Bladder microvascular endothelial cell (primary cell): Measurements from ENCODE around the gene OR6A2. TPM values are rescaled to one million over a fixed set of nuclear protein-coding genes. Genes with fewer than 3 reads are reported as not detected.

ENCODE experiments used
- total RNA-seq: library from RNA; depleted of rRNA; stranded (reverse); fragments of >200 nt; gene quantifications from 2 replicates; pipeline ENCODE4 v1.2.3, GENCODE V29; 2014

The OR6A2 gene
- total RNA-seq, result 0.16 and 0.38 TPM in 2 replicates

GRCh38 chr11:6799402-6799801 is at the start of gene OR6A2:
OR6A2 (minus strand) TSS chr11:6799689; CDS start chr11:6795708, 3,981 bp downstream.

GRCh38 chr11:6845383-6845782 is 45.9 kb upstream of the OR6A2 start, which contains the start of gene OR10A5:
OR10A5 (plus strand) TSS chr11:6845683; CDS start chr11:6845683, 0 bp downstream.

DNA sequence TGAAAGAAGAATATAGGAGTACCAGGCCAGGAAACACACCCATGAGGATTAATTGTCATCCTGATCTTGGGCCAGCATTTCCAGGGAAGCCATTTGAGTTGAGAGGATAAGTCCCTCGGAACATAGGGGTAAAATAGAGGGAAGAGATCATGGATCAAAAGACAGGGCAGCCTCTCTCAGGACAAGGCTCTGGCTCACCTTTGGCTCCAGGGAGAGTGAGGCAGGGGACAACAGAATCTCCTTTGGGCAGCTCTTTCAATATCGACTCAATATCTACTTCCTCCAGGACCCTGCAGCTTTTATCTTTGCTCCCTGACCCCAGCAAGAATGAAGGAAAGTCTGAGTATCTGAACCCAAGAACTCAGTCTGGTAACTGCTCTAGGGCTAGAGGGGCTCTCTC is 16.8 kb downstream of the OR6A2 start, which contains the start of gene OR2AG1:
Gene OR2AG1, plus strand, starts transcription at position 301 of the 400 bp plus-strand sequence. CDS start 2,018 bp downstream, outside the sequence.

GRCh38 chr11:6771926-6772893 is 27.3 kb downstream of the OR6A2 start, which contains the start of gene OR2AG2:
OR2AG2 (minus strand) TSS chr11:6771976; CDS start chr11:6768957, 3,019 bp downstream.

Other genes starting within 250 kb of the OR6A2 start
- gene RRP8, start 196.1 kb downstream of the OR6A2 start, total RNA-seq, result 7.1 and 15.1 TPM in 2 replicates
- gene ILK, start 195.9 kb downstream of the OR6A2 start, total RNA-seq, result 139 and 265 TPM in 2 replicates
- gene TAF10, start 187.5 kb downstream of the OR6A2 start, total RNA-seq, result 22.5 and 46.9 TPM in 2 replicates
- 35.5 and 214 TPM in 2 replicates for gene TPP1, start 180.3 kb downstream of the OR6A2 start, total RNA-seq
- gene DCHS1, start 143.9 kb downstream of the OR6A2 start, total RNA-seq, result 20.2 and 92.1 TPM in 2 replicates
- gene MRPL17, start 116.3 kb downstream of the OR6A2 start, total RNA-seq, result 64.3 and 65.7 TPM in 2 replicates
- under 0.01 and 0.31 TPM in 2 replicates for gene OR2AG2, start 27.7 kb downstream of the OR6A2 start, total RNA-seq
- gene OR2AG1, start 16.7 kb downstream of the OR6A2 start, total RNA-seq, result under 0.01 TPM in 1 of 2 replicates, not detected in the other
- not detected in 2 replicates for gene OR10A5, start 46.0 kb upstream of the OR6A2 start, total RNA-seq
- not detected in 2 replicates for gene OR10A2, start 63.4 kb upstream of the OR6A2 start, total RNA-seq
- not detected in 2 replicates for gene OR10A4, start 76.9 kb upstream of the OR6A2 start, total RNA-seq
- gene OR2D2, start 92.8 kb upstream of the OR6A2 start, total RNA-seq, result 0.16 and 0.19 TPM in 2 replicates
- not detected in 2 replicates for gene OR2D3, start 121.3 kb upstream of the OR6A2 start, total RNA-seq
- 1.4 and 2.3 TPM in 2 replicates for gene ZNF215, start 126.7 kb upstream of the OR6A2 start, total RNA-seq
- gene ZNF214, start 220.7 kb upstream of the OR6A2 start, total RNA-seq, result 0.65 and 1.8 TPM in 2 replicates
- gene NLRP14, start 220.8 kb upstream of the OR6A2 start, total RNA-seq, result under 0.01 TPM in 1 of 2 replicates, not detected in the other